CD1c-positive myeloid dendritic cell (primary cell): Measurements from ENCODE around the gene PTGR1.
"Not testable (repeated sequence)": the region's sequence is repeated elsewhere in the genome, so short reads cannot be mapped to it uniquely, and the experiment has no call there.

Source experiments
- DNase-seq: peaks from one replicate; pipeline ENCODE4 v3.0.0-alpha.2; 2016; ENCODE audit errors: extremely low spot score

The PTGR1 gene

DNA sequence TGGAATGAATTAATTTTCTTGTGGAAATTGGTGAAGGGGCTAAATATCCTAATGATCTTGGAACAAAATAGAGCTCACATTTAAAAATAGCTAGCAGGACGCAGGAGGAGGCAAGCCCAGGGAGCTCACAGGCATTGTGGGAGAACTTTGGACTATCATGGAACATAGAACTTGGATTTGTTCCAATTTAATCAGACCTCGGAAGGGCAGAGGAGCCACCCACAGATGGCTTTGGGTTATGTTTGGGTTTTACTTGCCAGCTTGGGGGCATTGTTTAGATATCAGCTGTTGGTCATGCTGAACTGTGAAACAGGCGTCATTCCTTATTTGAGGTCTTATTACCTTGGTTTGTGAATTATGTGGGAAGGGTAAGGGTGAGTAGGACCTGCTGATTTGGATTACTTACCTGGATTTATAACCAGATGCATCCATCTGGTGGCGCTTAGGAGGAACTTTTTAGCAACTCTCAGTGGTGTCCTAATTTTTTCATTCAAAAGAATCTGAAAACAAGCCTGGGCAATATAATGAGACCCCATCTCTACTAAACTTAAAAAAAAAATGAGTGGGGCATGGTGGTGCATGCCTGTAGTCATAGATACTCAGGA is 14.1 kb upstream of the PTGR1 start:
- DNase-seq: no peak

DNA sequence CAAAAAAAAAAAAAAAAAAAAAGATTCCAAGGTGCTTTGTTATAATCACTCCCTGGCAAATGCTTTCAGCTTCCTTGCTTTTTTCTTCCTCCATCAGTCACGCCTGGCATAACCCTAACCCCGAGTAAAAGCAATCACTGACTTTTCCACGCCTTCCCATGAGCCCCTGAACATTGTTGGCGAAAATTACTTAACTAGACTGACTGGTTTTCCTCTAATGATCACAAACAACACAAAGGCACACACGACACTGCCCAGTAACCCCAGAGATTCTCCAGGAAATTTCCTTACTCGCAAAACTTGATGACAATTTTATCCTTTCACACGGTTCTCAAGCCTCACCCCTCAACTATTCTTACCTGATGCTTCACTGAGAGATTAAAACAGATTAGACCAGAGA is 11.4 kb upstream of the PTGR1 start:
- no peak for DNase-seq

DNA sequence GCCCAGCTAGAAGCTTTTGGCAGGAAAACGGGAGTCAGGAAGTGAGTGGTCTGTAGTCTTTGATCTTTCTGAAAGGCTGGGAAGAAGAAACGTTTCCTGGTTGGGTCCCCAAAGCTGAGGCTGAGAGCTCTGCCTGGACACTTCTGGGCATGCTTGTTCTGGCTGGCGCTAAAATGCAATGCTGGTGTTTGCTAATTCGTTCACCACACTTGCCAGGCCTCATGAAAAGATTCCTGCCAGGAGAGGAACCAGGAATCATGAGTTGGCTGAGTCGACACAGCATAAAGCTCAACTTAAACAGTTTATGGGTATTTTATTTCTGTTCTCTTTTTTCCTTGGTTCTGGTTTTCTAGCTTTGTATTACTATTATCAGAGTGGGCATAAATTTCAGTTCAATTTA is 10.7 kb upstream of the PTGR1 start:
- no peak for DNase-seq

DNA sequence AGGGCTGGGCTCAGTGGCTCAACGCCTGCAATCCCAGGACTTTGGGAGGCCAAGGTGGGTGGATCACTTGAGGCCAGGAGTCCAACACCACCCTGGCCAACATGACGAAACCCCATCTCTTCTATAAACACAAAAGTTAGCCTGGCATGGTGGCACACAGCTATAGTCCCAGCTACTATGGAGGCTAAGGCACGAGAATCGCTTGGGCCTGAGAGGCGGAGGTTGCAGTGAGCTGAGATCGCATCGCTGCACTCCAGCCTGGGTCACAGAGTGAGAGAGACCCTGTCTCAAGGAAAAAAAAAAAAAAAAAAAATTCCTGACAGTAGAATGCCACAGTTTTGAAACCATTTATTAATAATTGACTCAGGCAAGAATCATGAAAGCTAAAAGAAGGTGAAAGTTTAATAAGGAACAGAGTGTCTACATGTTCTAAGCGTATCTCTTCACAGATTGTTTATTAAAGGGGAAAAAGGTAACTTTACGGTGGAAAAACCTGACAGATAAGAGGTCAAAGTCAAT is 5.7 kb upstream of the PTGR1 start:
- DNase-seq: no peak

DNA sequence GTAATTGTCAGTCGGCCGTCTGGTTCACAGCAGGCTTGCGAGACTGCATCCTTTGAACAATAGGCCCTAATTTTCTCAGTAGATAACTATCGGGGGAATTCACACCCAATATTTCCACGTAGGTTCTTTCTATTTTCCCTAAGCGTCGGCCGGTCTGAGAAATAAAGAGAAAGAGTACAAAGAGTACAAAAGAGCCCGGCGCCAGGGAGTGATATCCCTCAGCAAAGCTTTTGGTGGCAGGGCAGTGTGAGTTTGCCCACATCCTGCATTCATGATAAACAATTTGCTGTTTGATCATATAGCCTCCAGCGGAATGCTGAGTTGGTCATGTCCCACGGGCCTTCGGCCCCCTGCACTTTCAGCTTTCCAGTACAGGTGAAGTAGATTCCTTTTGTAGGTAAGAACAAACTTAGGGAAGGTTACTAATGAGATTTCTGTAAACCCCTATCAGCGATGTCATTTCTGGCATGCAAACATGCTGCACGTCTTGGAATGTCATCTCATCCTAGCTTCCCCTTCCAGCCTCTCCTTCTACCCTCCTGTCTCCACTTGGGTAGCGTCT is 4.7 kb upstream of the PTGR1 start:
- no peak for DNase-seq

DNA sequence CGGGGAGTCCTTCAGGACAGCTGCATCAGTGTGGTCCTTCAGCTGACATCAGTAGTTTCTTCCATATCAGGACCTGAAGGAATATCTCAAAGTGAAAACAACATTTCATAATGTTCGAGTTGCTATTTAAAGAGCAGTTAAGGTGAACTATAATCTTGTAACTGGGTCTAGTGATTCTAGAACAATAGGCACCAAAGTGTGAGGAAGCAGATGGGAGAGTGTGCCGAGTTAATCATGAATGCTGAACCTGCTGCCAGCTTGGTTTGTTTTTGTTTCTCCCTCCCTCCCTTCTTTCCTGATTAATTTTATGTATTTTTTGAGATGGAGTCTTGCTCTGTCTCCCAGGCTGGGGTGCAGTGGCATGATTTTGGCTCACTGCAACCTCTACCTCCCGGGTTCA is 3.6 kb upstream of the PTGR1 start:
- no peak for DNase-seq

DNA sequence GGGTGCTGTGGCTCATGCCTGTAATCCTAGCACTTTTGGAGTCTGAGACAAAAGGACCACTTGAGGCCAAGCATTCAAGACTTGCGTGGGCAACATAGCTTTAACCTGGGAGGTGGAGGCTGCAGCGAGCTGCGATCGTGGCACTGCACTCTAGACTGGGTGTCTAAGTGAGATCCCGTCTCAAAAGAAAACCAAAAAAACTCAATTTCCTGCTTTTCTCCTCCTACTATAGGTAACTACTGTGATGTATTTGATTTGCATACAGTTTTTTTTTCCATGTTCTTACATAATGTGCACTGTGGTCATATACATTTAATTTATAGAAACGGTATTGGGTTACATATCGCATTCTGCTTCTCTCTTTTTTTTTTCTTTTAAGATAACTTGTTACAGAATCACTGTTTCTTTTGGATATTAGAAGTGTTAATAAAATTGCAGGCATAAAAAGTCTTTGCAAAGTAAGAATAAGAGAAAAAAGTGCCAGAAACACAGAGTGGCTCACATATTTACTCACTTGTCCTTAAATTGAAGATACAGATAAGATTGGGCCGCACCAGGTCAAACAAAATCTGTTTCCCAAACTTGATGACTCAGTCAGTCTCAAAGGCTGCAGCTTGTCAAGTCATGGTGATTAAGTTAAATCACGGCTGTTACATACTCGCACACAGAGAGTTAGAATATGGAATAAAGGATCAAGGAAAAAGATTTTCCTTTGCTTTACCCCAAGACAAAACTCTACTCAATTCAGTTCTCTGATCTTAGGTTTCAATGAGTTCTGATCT is 2.0 kb upstream of the PTGR1 start:
- DNase-seq: peak; percentile 4

DNA sequence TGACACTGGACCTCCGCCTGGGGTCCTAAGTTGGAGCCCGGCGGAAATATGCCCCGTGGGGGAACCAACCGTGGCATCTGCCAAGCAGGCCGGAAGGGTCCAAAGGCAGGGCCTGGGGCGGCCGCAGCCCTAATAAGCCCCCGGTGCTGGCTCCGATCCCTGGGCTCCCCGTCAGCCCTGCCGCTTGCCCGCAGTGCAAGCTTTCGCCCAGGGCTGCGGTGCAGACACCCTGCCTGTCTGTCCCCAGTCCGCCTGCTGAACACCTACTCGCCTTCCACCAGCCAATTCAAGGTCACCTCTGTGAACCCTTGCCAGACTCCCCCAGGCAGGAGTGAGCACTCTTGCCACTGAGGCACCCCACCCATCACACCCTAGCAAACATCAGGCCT is 502 bp upstream of the PTGR1 start:
- DNase-seq: no peak

DNA sequence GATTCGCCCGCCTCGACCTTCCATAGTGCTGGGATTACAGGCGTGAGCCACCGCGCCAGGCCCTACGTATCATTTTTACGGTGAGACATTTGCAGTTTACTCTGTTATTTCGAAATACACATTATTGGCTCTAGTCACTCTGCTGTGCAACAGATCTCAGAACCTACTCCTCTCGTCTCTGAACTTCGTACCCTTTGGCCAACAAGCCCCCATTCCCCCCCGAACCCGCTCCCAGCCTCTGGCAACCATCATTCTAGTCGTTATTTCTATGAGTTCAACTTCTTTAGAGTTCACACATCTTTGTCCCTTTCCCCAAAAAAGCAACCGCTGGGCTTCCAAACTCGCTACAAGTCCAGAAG is 735 bp downstream of the PTGR1 start:
- DNase-seq: peak; percentile 19

DNA sequence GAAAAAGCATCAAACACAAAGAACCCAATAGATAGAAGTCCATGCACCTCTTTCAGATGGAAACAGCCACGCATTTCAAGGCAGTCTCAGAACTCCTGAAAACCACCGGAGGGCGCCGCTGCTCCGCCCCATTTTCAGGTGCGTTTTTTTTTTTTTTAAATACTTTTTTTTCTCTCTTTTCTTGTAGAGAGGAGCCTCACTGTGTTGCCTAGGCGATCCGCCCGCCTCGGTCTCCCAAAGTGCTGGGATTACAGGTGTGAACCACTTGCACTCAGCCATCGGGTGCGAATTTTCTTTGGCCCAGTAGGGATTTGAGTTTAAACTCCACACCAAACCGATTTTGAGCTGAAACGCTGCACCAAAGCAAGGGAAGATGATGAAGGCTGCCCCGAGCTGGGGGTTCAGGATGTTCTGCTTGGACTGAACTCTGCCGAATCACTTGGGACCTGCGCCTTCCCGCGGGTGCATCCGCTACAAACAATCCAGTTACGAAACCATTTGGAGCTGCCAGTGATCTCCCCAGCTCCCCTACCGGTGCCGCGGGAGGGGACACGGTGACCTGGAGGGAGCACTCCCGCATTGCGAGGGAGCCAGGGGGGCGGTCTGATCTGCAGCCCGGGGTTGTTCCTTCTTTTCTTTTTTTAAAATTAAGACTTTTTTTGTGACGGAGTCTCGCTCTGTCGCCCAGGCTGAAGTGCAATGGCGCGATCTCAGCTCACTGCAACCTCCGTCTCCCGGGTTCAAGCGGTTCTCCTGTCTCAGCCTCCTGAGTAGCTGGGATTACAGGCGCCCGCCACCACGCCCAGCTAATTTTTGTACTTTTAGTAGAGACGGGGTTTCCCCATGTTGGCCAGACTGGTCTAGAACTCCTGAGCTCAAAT is 1.4 kb downstream of the PTGR1 start:
- DNase-seq: peak; percentile 50

DNA sequence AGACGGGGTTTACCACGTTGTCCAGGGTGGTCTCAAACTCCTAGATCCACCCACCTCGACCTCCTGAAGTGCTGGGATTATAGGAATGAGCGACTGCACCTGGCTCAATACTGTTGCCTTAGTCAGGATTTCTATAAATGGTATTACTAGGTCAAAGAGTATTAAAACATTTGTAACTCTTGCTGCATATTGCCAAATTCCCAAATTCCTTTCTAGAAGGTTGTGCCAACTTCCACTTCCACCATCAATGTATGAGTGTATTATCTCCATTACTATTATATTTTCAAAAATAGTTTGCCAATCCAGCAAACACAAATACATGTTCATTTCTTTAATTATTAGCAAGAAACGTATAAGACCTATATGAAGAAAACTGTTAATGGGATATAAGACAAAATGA is 10.6 kb downstream of the PTGR1 start:
- DNase-seq: no peak

DNA sequence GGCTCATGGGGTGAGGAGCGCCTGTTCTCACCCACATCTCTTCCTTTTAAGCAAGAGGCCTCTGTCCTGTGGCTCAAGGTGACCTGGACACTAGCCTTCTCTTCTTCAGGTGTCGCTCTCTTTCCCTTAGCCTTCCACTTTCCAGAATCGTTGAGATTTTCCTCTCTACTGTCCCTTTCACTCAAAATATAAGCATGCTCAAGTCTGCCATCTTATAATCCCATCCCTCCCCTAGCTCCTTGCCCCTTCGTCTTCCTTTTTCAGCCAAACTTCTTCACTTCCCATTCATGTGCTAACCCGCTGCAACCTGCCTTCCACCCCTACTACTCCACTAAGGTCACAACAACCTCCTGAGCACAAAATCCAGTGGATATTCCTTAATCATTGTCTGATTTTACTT is 13.1 kb downstream of the PTGR1 start:
- no peak for DNase-seq

DNA sequence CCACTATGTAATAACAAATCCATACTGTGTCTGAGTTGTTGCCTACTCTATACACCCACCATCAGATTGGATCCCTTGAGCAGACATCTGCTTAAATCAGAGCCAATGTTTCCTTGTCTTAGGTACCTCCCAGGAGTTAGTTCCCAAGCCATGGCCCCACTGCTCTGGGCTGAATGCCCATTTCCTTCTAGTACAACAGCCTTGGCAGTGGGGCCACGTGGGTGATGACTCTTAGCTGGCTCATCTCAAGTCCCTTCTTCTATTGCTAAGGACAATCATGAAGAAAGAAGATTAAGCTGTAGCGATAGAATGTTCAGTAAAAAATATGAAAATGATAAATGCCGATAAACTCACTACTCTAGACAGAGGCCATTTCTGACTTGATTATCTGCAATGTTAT is 16.6 kb downstream of the PTGR1 start:
- no peak for DNase-seq

DNA sequence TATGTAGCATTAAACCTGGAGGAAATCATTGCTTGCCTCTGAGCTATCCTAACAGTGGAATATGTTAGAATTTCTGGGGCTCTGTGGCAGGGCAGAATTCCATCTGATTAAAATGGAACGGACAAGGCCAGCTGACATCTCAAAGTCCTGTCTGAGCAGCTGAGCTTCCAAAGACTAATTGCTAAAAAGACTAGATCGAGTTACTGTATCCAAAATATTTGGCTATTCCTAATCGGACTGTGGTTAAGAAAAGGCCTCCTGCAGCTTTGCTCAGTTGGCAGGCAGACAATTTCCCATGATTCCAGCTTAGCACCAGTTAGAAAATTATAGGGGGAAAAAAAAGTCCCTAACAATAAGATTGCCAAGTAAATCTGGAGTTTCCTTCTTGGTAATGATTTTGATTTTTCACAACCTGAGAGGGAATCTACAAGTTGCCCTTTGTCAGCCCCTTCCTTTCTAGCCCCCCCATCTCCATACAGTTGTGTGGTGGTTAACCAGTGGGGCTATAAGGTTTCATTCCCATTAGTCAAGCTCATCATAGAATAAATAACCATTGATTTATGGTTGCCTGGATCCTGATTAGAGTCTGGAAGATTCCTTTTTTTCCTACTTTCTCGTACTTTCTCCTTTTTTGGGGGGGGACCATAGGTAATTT is 26.4 kb downstream of the PTGR1 start:
- DNase-seq: no peak

DNA sequence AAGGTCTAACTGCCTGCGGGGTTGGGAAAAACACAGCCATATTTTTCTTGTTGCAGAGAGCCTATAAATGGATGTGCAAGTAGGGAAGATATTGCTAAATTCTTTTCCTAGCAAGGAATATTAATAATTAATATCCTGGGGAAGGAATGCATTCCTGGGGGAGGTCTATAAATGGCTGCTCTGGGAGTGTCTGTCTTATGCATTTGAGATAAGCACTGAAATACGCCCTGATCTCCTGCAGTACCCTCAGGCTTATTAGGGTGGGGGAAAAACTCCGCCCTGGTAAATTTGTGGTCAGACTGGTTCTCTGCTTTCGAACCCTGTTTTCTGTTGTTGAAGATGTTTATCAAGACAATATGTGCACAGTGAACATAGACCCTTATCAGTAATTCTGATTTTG is 31.3 kb downstream of the PTGR1 start:
- DNase-seq: not testable (repeated sequence)

DNA sequence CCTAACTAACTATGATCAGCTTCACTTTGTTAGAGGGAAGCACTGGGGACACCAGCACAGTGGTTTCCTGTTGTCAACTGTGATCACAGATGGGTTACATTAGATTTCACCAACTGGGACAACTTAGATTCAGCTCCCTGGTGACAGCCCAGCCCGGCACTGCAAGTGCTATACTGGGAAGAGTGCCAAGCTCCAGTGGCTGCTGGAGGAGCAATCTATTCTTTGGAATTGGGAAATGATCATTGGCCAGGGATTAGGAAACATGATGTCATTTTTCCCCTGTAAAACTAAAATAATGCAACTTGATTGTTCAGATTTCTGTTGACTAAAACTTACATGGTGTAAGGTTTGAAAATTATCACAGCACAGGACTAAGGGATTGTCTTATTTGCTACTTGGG is 33.2 kb downstream of the PTGR1 start:
- DNase-seq: no peak

DNA sequence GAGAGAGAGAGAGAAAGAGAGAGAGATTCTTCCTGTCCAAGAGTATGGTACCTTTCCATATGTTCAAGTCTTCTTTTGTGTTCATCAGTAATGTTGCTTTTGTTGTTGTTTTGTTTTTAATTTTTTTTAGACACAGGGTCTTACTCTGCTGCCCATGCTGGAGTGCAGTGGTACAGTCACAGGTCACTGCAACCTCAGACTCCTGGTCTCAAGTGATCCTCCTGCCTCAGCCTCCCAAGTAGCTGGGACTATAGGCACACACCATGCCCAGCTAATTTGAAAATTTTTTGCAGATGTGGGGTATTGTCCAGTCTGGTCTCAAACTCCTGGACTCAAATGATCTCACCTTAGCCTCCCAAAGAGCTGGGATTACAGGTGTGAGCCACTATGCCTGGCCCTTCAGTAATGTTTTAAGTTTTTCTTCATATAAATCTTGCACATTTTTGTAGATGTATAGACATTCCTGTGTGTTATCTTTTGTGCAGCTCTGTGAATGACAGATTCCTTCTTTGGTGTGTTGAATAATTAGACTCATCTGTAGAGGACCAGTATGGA is 38.2 kb downstream of the PTGR1 start:
- no peak for DNase-seq

DNA sequence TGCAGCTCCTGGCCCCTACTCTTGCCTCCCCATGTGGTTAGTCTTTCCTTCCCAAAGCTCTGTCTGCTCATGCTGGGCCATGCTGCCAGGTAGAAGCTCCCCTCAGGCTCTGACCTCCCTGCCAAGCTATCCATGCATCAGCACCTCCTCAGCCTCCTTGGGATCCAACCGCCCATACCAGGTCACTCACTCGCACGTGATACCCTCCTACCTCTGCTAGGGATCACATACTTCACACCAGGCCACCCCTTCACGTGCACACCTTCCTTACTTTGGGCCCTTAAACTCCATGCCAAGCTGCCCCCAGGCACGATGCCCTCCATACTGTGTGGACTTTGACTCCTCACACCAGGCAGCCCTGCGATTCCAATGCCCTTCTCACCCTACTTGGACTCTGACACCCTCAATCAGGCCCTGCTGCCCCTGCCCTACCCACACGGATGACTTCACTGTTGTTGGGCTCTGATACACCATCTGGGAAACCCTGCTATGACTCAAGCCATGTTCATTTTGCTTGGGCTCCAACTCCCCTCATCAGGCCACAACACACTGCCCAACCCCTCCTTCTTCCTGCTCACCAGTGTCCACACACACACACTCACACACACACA is 40.3 kb downstream of the PTGR1 start:
- no peak for DNase-seq

DNA sequence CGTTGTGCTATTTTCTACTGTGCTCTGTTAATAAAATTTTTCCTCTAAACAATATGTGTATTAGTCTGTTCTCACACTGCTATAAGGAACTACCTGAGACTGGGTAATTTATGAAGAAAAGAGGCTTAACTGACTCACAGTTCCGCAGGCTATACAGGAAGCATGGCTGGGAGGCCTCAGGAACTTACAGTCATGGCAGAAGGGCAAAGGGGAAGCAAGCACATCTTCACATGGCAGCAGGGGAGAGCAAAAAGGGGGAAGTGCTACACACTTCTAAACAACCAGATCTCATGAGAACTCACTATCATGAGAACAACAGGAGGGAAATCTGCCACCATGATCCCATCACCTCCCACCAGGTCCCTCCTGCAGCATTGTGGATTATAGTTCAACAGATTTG is 44.0 kb downstream of the PTGR1 start:
- DNase-seq: not testable (repeated sequence)

DNA sequence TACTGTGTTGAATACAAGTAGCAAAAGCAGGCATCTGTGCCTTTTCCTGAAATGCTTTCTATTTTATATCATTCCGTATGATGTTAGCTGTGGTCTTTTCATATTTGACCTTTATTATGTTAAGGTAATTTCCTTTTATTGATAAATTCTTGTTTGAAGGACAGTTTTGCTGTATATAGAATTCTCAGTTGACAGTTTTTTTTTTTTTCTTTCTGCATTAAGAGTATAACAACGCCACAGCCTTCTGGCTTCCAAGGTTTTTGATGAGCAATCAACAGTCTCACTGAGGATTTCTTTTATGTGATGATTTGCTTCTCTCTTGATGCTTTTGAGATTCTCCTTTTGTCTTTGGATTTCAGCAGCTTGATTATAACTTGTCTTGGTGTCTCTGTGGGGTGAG is 50.8 kb downstream of the PTGR1 start:
- no peak for DNase-seq
